HepG2 (cell line): ENCODE results near the gene TKTL1. TPM values are rescaled to one million over a fixed set of nuclear protein-coding genes. Genes with fewer than 3 reads are reported as not detected.

Source experiments
- ATAC-seq: fragments of 200-7000 bp; cut with Tn5 transposase; 3 replicates; pipeline ENCODE4 v1.9.1; 2020; ENCODE audit warnings: mild to moderate bottlenecking, moderate library complexity
- BruUV-seq: library from RNA; stranded (reverse); fragments of 400-500 nt; replicated peaks from 2 replicates; lab custom pipeline; 2021; lab: Mats Ljungman, UMichigan
- CTCF ChIA-PET: fragments of 300-600 bp; formaldehyde crosslinking; extraction: SDS; loops from one replicate; lab custom pipeline; 2021; ENCODE audit warnings: low total read pairs, inconsistent platforms, low intra/inter-chr PET ratio; lab: Yijun Ruan, JAX
- POLR2A ChIA-PET: fragments of 350-600 bp; sonication (Branson Sonifier 250); formaldehyde crosslinking; loops from one replicate; lab custom pipeline; 2020; ENCODE audit warnings: antibody characterized with exemption, inconsistent platforms; lab: Yijun Ruan, JAX
- DNase-seq: peaks from one replicate; pipeline ENCODE4 v3.0.0-alpha.2; 2015; ENCODE audit warnings: low spot score
- FAIRE-seq: peaks from 3 replicates; lab custom pipeline; 2011; peaks lifted over from hg19 to GRCh38; lab: Jason Lieb, UNC
- H2AFZ ChIP-seq: one replicate; pipeline ENCODE4 v1.6.1; 2011; ENCODE audit warnings: low read length, inconsistent platforms
- H3K27ac ChIP-seq: fragments of 300-600 bp; 3 replicates; pipeline ENCODE4 v1.8.0; 2011; ENCODE audit warnings: mixed run types, mild to moderate bottlenecking, mixed read lengths, low read length, inconsistent platforms; ENCODE audit not compliant: insufficient read depth; ENCODE audit errors: extremely low read length
- H3K27me3 ChIP-seq, 2 experiments: fragments of 200-600 bp in 1 of 2; 2 replicates in 1 of 2; 3 replicates in 1 of 2; pipeline versions ENCODE4 v1.6.0 to v1.8.0; 2011; ENCODE audit warnings: low read length in 2 of 2, mild to moderate bottlenecking in 2 of 2, moderate library complexity in 2 of 2, inconsistent platforms in 1 of 2; ENCODE audit not compliant: insufficient read depth in 2 of 2, control insufficient read depth in 1 of 2
- H3K36me3 ChIP-seq, 2 experiments: fragments of 200-600 bp in 1 of 2; replicated peaks in 1 of 2; 2 replicates in 1 of 2; 3 replicates in 1 of 2; pipeline versions ENCODE4 v1.5.1 to v1.8.0; 2011; ENCODE audit warnings: low read length in 2 of 2, inconsistent platforms in 1 of 2; ENCODE audit not compliant: insufficient read depth in 2 of 2, control insufficient read depth in 1 of 2
- H3K4me1 ChIP-seq: 2 replicates; pipeline ENCODE4 v1.5.1; 2012; ENCODE audit warnings: low read length, inconsistent platforms; ENCODE audit not compliant: insufficient read depth
- H3K4me2 ChIP-seq: 2 replicates; pipeline ENCODE4 v1.6.0; 2011; ENCODE audit warnings: low read depth, low read length, inconsistent platforms
- H3K4me3 ChIP-seq, 3 experiments: fragments of 200-600 bp in 1 of 3; sonication (generic), shearing (Covaris generic) in 1 of 3; replicated peaks in 1 of 3; 2 replicates each; pipeline ENCODE4 v1.5.1; 2011 to 2016; ENCODE audit warnings: low read length in 3 of 3, inconsistent platforms in 2 of 3, low read depth in 2 of 3, mild to moderate bottlenecking in 2 of 3, control low read depth in 1 of 3, mixed read lengths in 1 of 3; ENCODE audit not compliant: insufficient read depth in 1 of 3
- H3K79me2 ChIP-seq: one replicate; pipeline ENCODE4 v1.6.1; 2011; ENCODE audit warnings: low read length, inconsistent platforms; ENCODE audit not compliant: insufficient read depth
- H3K9ac ChIP-seq: 2 replicates; pipeline ENCODE4 v1.6.0; 2011; ENCODE audit warnings: mild to moderate bottlenecking, low read depth, low read length, inconsistent platforms; ENCODE audit not compliant: insufficient read depth
- H3K9me3 ChIP-seq: 2 replicates; pipeline ENCODE4 v1.5.1; 2012; ENCODE audit warnings: mild to moderate bottlenecking, low read length
- H4K20me1 ChIP-seq: 2 replicates; pipeline ENCODE4 v1.6.0; 2011; ENCODE audit warnings: inconsistent platforms, mild to moderate bottlenecking, low read length, moderate library complexity; ENCODE audit not compliant: insufficient read depth
- ATF7-NPFF ChIP-seq: sonication (generic); formaldehyde crosslinking; IDR thresholded peaks from 2 replicates; pipeline ENCODE4 v1.8.1; 2023; ENCODE audit warnings: mild to moderate bottlenecking, low read depth, missing genetic modification reagents, moderate library complexity
- JARID2 ChIP-seq: sonication (generic); formaldehyde crosslinking; IDR thresholded peaks from 2 replicates; pipeline ENCODE4 v1.8.1; 2023; ENCODE audit warnings: missing genetic modification reagents, inconsistent platforms; ENCODE audit not compliant: insufficient replicate concordance
- SMARCE1 ChIP-seq: fragments of 450-650 bp; IDR thresholded peaks from 2 replicates; pipeline ENCODE4 v1.6.1; 2017; ENCODE audit warnings: borderline replicate concordance
- TAF1 ChIP-seq: sonication (generic); formaldehyde crosslinking; IDR thresholded peaks from 2 replicates; pipeline ENCODE4 v1.4.0; 2020; ENCODE audit warnings: missing genetic modification reagents
- ZBTB39 ChIP-seq: sonication (generic); formaldehyde crosslinking; IDR thresholded peaks from 2 replicates; pipeline ENCODE4 v1.5.0; 2020; ENCODE audit warnings: missing genetic modification reagents
- ZNF280D ChIP-seq: sonication (generic); formaldehyde crosslinking; IDR thresholded peaks from 2 replicates; pipeline ENCODE4 v1.5.1; 2020; ENCODE audit warnings: mild to moderate bottlenecking, missing genetic modification reagents
- ZNF678 ChIP-seq: sonication (generic); formaldehyde crosslinking; IDR thresholded peaks from 2 replicates; pipeline ENCODE4 v1.4.0; 2020; ENCODE audit warnings: mild to moderate bottlenecking, missing genetic modification reagents
- ZNF766 ChIP-seq: sonication (generic); formaldehyde crosslinking; IDR thresholded peaks from 2 replicates; pipeline ENCODE4 v1.5.0; 2020; ENCODE audit warnings: missing genetic modification reagents, borderline replicate concordance
- WGBS: methylation state at CpG from one replicate; pipeline ENCODE4 v1.1.6; 2017; ENCODE audit warnings: low lambda C conversion rate; 5-methylcytosine and 5-hydroxymethylcytosine counted together
- in situ Hi-C: cut with HindIII; loops from 2 replicates; pipeline ENCODE4 v1.10.0; 2017; ENCODE audit warnings: low pct_unique_long_range_greater_than_20kb; ENCODE audit not compliant: extremely low pct_ligation_motif_present
- intact Hi-C: fragments of 100-400 bp; cut with micrococcal nuclease; formaldehyde crosslinking; loops from one replicate; pipeline ENCODE4 v1.10.0; 2022; ENCODE audit not compliant: unreplicated experiment
- polyA plus RNA-seq, 8 experiments: library from polyadenylated mRNA; depleted of rRNA in 3 of 8; stranded (reverse) in 7 of 8; unstranded in 1 of 8; fragments of >200 nt; fragmentation: Illumina TruSeq in 4 of 8; extraction: Trizol in 4 of 8; gene quantifications; 2 replicates each; pipeline versions ENCODE4 v1.2.1 to v1.2.3, GENCODE V29; 2011 to 2016; ENCODE audit warnings: low read depth in 4 of 8, missing spikeins in 1 of 8, mixed read lengths in 1 of 8; ENCODE audit not compliant: insufficient read depth in 1 of 8
- total RNA-seq, 5 experiments: library from RNA; depleted of rRNA; stranded (reverse); fragments of >200 nt; fragmentation: Illumina TruSeq; extraction: Trizol; gene quantifications; 2 replicates each; pipeline ENCODE4 v1.2.3, GENCODE V29; 2016; ENCODE audit warnings: low read depth in 1 of 5

TKTL1 gene
- total and polyA plus RNA-seq, 2 of the 13 experiments (the other 11 are each of a cell fraction or from before 2014, with no cell fraction given), result not detected

DNA sequence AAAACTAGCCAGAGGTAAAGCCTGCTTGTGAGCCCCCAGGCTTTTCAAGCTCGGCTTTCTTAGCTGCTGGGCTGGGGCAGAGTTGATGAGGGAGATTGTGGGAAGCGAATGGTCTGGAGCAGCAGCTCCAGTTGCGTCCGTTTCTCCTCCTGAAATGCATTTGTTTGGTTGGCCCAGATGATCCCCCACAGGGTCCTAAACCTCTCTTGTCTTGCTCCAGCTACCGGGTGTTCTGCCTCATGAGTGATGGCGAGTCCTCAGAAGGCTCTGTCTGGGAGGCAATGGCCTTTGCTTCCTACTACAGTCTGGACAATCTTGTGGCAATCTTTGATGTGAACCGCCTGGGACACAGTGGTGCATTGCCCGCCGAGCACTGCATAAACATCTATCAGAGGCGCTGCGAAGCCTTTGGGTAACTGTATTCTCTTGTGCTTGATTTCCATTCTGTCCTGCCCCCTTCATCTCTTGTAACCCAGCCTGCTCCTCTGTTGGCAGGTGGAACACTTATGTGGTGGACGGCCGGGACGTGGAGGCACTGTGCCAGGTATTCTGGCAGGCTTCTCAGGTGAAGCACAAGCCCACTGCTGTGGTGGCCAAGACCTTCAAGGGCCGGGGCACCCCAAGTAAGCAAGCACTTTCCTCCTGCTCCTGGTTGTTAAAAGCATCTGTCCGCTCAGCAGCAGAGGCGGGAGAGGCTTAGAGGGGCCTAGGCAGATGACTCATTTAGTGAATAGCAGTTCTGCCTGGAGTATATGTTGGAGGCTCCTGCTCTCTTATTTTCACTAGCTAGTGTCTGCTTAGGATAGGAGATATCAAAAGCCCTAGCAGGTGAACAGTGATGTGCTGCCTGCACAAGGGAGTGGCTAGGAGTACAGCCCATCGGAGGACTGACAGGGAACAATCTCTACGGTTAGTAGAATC is 15.3 kb downstream of the TKTL1 start:
- Histone ChIP-seq H2AFZ (no peak overlapping the region), H3K9me3 (no peaks in the 10 kb centered on the region), H3K27me3 (no peaks in the 10 kb centered on the region), H3K4me1 (peaks cover 11% of the 10 kb centered on the region), H3K9ac (no peak overlapping the region), H3K4me2 (no peak overlapping the region), H3K79me2 (no peaks in the 10 kb centered on the region), H3K36me3 (no peaks in the 10 kb centered on the region), H3K4me3 (no peak overlapping the region), H4K20me1 (no peaks in the 10 kb centered on the region), H3K27ac (no peak overlapping the region)
- ChIA-PET CTCF (no interaction called here), POLR2A (no interaction called here)
- BruUV-seq, result no TSS peak
- DNase-seq, result no peak
- 36% methylated on average over 4 of the region's 19 CpGs for WGBS
- in situ Hi-C loops, result no loop called here
- FAIRE-seq, result no peak
- no peak for TF ChIP-seq JARID2 (CRISPR knock-in tag)
- no peak for TF ChIP-seq TAF1
- no peak for TF ChIP-seq ZBTB39 (CRISPR knock-in tag)
- no peak for TF ChIP-seq ATF7-NPFF (CRISPR knock-in tag)
- no peak for TF ChIP-seq ZNF678 (CRISPR knock-in tag)
- no peak for TF ChIP-seq ZNF280D (CRISPR knock-in tag)
- no peak for TF ChIP-seq SMARCE1
- no peak for TF ChIP-seq ZNF766 (CRISPR knock-in tag)
- ATAC-seq, result no peak
- intact Hi-C loops, result no loop called here
